HEK293 (cell line): ENCODE results near the gene PPP2R2B.
"Not testable (repeated sequence)": the region's sequence is repeated elsewhere in the genome, so short reads cannot be mapped to it uniquely, and the experiment has no call there.

Source experiments
- CTCF ChIA-PET: fragments of 350-600 bp; formaldehyde crosslinking; extraction: SDS; loops from one replicate; lab custom pipeline; 2021; ENCODE audit warnings: antibody characterized with exemption; lab: Yijun Ruan, JAX
- POLR2A ChIA-PET: fragments of 300-600 bp; formaldehyde crosslinking; extraction: SDS; loops from one replicate; lab custom pipeline; 2020; ENCODE audit warnings: antibody characterized with exemption, inconsistent platforms; lab: Yijun Ruan, JAX
- H3K27ac ChIP-seq: fragments of 200-500 bp; sonication (Bioruptor generic); 2 replicates; pipeline ENCODE4 v1.5.1; 2014; ENCODE audit warnings: low read depth, low read length, control low read depth, inconsistent platforms; ENCODE audit errors: extremely low read depth
- H3K36me3 ChIP-seq, 2 experiments: fragments of 200-500 bp in 1 of 2; sonication (Bioruptor generic) in 1 of 2; 1 replicate in 1 of 2; 2 replicates in 1 of 2; pipeline ENCODE4 v1.5.1; 2014 to 2017; ENCODE audit warnings: inconsistent platforms in 2 of 2, low read length in 2 of 2; ENCODE audit not compliant: control insufficient read depth in 2 of 2, insufficient read depth in 1 of 2
- H3K4me1 ChIP-seq: fragments of 200-500 bp; sonication (Bioruptor generic); 2 replicates; pipeline ENCODE4 v1.5.1; 2014; ENCODE audit warnings: mild to moderate bottlenecking, low read length, inconsistent platforms; ENCODE audit not compliant: control insufficient read depth, insufficient read depth
- H3K4me3 ChIP-seq: 2 replicates; pipeline ENCODE4 v1.5.1; 2011; ENCODE audit warnings: low read depth, mild to moderate bottlenecking, control low read depth, low read length, moderate library complexity
- H3K9me3 ChIP-seq: fragments of 200-500 bp; sonication (Bioruptor generic); 2 replicates; pipeline ENCODE4 v1.5.1; 2014; ENCODE audit warnings: low read depth, low read length, inconsistent platforms; ENCODE audit not compliant: control insufficient read depth, insufficient read depth
- HOXC10 ChIP-seq: sonication (generic); formaldehyde crosslinking; IDR thresholded peaks from 2 replicates; pipeline ENCODE4 v1.8.1; 2023; ENCODE audit warnings: mild to moderate bottlenecking, missing genetic modification reagents
- HOXD13 ChIP-seq: sonication (generic); formaldehyde crosslinking; IDR thresholded peaks from 2 replicates; pipeline ENCODE4 v1.8.0; 2022; ENCODE audit warnings: missing genetic modification reagents, borderline replicate concordance
- KLF9 ChIP-seq: fragments of 450-650 bp; formaldehyde crosslinking; IDR thresholded peaks from 2 replicates; pipeline ENCODE4 v1.5.1; 2016; ENCODE audit warnings: missing biosample characterization, missing genetic modification characterization, low read depth
- ZEB2 ChIP-seq: fragments of 450-650 bp; formaldehyde crosslinking; IDR thresholded peaks from 2 replicates; pipeline ENCODE4 v1.5.1; 2016; ENCODE audit warnings: missing biosample characterization, missing genetic modification characterization
- ZFP41 ChIP-seq: fragments of 450-650 bp; formaldehyde crosslinking; IDR thresholded peaks from 2 replicates; pipeline ENCODE4 v1.5.1; 2016; ENCODE audit warnings: missing biosample characterization, missing genetic modification characterization, borderline replicate concordance
- ZFP69B ChIP-seq: fragments of 450-650 bp; formaldehyde crosslinking; IDR thresholded peaks from 2 replicates; pipeline ENCODE4 v1.5.1; 2016; ENCODE audit warnings: missing biosample characterization, missing genetic modification characterization
- ZNF157 ChIP-seq: fragments of 450-650 bp; formaldehyde crosslinking; IDR thresholded peaks from 2 replicates; pipeline ENCODE4 v1.5.1; 2016; ENCODE audit warnings: missing biosample characterization, missing genetic modification characterization
- ZNF24 ChIP-seq: fragments of 450-650 bp; formaldehyde crosslinking; IDR thresholded peaks from 2 replicates; pipeline ENCODE4 v1.5.1; 2016; ENCODE audit warnings: missing biosample characterization, missing genetic modification characterization
- ZNF26 ChIP-seq: fragments of 450-650 bp; formaldehyde crosslinking; IDR thresholded peaks from 2 replicates; pipeline ENCODE4 v1.5.1; 2016; ENCODE audit warnings: missing biosample characterization, missing genetic modification characterization
- ZNF354C ChIP-seq: fragments of 450-650 bp; formaldehyde crosslinking; IDR thresholded peaks from 2 replicates; pipeline ENCODE4 v1.5.1; 2016; ENCODE audit warnings: missing biosample characterization, missing genetic modification characterization, low read depth, borderline replicate concordance
- ZNF449 ChIP-seq: fragments of 450-650 bp; formaldehyde crosslinking; IDR thresholded peaks from 2 replicates; pipeline ENCODE4 v1.5.1; 2017; ENCODE audit warnings: missing biosample characterization, mild to moderate bottlenecking, missing genetic modification characterization, moderate library complexity
- ZNF544 ChIP-seq: fragments of 450-650 bp; formaldehyde crosslinking; IDR thresholded peaks from 2 replicates; pipeline ENCODE4 v1.5.0; 2017; ENCODE audit warnings: missing biosample characterization, missing genetic modification characterization
- ZNF549 ChIP-seq: fragments of 450-650 bp; IDR thresholded peaks from 2 replicates; pipeline ENCODE4 v1.5.1; 2018; ENCODE audit warnings: missing biosample characterization, missing genetic modification characterization, mild to moderate bottlenecking, inconsistent platforms, moderate library complexity
- ZNF558 ChIP-seq: fragments of 450-650 bp; formaldehyde crosslinking; IDR thresholded peaks from 2 replicates; pipeline ENCODE4 v1.5.1; 2016; ENCODE audit warnings: missing biosample characterization, missing genetic modification characterization
- ZNF664 ChIP-seq: fragments of 450-650 bp; formaldehyde crosslinking; IDR thresholded peaks from 2 replicates; pipeline ENCODE4 v1.5.1; 2016; ENCODE audit warnings: missing biosample characterization, missing genetic modification characterization
- ZNF670 ChIP-seq: fragments of 450-650 bp; formaldehyde crosslinking; IDR thresholded peaks from 2 replicates; pipeline ENCODE4 v1.5.1; 2016; ENCODE audit warnings: missing biosample characterization, missing genetic modification characterization, low read depth
- ZNF707 ChIP-seq: fragments of 450-650 bp; formaldehyde crosslinking; IDR thresholded peaks from 2 replicates; pipeline ENCODE4 v1.5.1; 2016; ENCODE audit warnings: missing biosample characterization, missing genetic modification characterization
- ZSCAN18 ChIP-seq: fragments of 450-650 bp; formaldehyde crosslinking; IDR thresholded peaks from 2 replicates; pipeline ENCODE4 v1.5.1; 2016; ENCODE audit warnings: missing biosample characterization, missing genetic modification characterization
- ZSCAN23 ChIP-seq: fragments of 450-650 bp; formaldehyde crosslinking; IDR thresholded peaks from 2 replicates; pipeline ENCODE4 v1.5.1; 2016; ENCODE audit warnings: missing biosample characterization, missing genetic modification characterization
- ZSCAN4 ChIP-seq: fragments of 450-650 bp; formaldehyde crosslinking; IDR thresholded peaks from 2 replicates; pipeline ENCODE4 v1.5.1; 2017; ENCODE audit warnings: missing biosample characterization, missing genetic modification characterization
- ZSCAN5A ChIP-seq: fragments of 450-650 bp; formaldehyde crosslinking; IDR thresholded peaks from 2 replicates; pipeline ENCODE4 v1.5.1; 2016; ENCODE audit warnings: missing biosample characterization, missing genetic modification characterization
- ZXDB ChIP-seq: fragments of 450-650 bp; formaldehyde crosslinking; IDR thresholded peaks from 2 replicates; pipeline ENCODE4 v1.5.1; 2016; ENCODE audit warnings: missing biosample characterization, missing genetic modification characterization

PPP2R2B gene

GRCh38 chr5:146728746-146729145 is 149.8 kb downstream of the PPP2R2B start:
- H3K4me3 ChIP-seq, H3K27ac ChIP-seq, H3K4me1 ChIP-seq, POLR2A ChIA-PET, H3K36me3 ChIP-seq, H3K9me3 ChIP-seq, CTCF ChIA-PET: not testable (repeated sequence)
- TF ChIP-seq ZNF707: peak; percentile 94

- ChIA-PET POLR2A (no interaction called here), CTCF (no interaction called here)
- Histone ChIP-seq H3K27ac (no peak overlapping the region), H3K4me3 (no peak overlapping the region), H3K9me3 (no peaks in the 10 kb centered on the region)
- no peak for TF ChIP-seq ZNF449 (tag by site-specific recombination)
- TF ChIP-seq ZNF354C: no peak
- no peak for TF ChIP-seq ZFP69B
- TF ChIP-seq ZNF549 (tag by site-specific recombination): no peak
- TF ChIP-seq ZNF670 (tag by site-specific recombination): no peak
- no peak for TF ChIP-seq ZNF544
- no peak for TF ChIP-seq ZFP41
- TF ChIP-seq, all 188 proteins: peak for 0
- Histone ChIP-seq H3K36me3 (no peaks in the 10 kb centered on the region), H3K4me1 (no peaks in the 10 kb centered on the region)
Observed at GRCh38 chr5:146726891-146727290, 151.7 kb downstream of the PPP2R2B start.

- H3K27ac ChIP-seq: no peak overlapping the region
- no peaks in the 10 kb centered on the region for H3K9me3 ChIP-seq
- H3K36me3 ChIP-seq: no peaks in the 10 kb centered on the region
- no peaks in the 10 kb centered on the region for H3K4me1 ChIP-seq
- POLR2A ChIA-PET: no interaction called here
- no peak overlapping the region for H3K4me3 ChIP-seq
- CTCF ChIA-PET: no interaction called here
- TF ChIP-seq ZEB2 (tag by site-specific recombination) (no peak), HOXD13 (no peak), ZNF24 (tag by site-specific recombination) (no peak), ZSCAN18 (no peak), ZSCAN5A (tag by site-specific recombination) (no peak), ZNF157 (no peak), ZXDB (tag by site-specific recombination) (no peak)
Observed at GRCh38 chr5:146726020-146726419, 152.5 kb downstream of the PPP2R2B start.

GRCh38 chr5:146725025-146725424 is 153.5 kb downstream of the PPP2R2B start:
- H3K36me3 ChIP-seq: no peaks in the 10 kb centered on the region
- H3K9me3 ChIP-seq: no peaks in the 10 kb centered on the region
- H3K27ac ChIP-seq: no peak overlapping the region
- ChIA-PET CTCF (no interaction called here), POLR2A (no interaction called here)
- H3K4me3 ChIP-seq: no peak overlapping the region
- no peaks in the 10 kb centered on the region for H3K4me1 ChIP-seq
- TF ChIP-seq ZNF157: no peak
- no peak for TF ChIP-seq ZNF26 (tag by site-specific recombination)
- TF ChIP-seq HOXC10 (CRISPR knock-in tag): no peak
- TF ChIP-seq ZSCAN4 (tag by site-specific recombination): no peak
- no peak for TF ChIP-seq ZSCAN23 (tag by site-specific recombination)
- no peak for TF ChIP-seq ZNF558 (tag by site-specific recombination)
- TF ChIP-seq KLF9: no peak
- TF ChIP-seq ZNF664: no peak
- TF ChIP-seq ZNF670 (tag by site-specific recombination): no peak
